ENCODE results near the gene BYSL.

Gene BYSL, protein sequence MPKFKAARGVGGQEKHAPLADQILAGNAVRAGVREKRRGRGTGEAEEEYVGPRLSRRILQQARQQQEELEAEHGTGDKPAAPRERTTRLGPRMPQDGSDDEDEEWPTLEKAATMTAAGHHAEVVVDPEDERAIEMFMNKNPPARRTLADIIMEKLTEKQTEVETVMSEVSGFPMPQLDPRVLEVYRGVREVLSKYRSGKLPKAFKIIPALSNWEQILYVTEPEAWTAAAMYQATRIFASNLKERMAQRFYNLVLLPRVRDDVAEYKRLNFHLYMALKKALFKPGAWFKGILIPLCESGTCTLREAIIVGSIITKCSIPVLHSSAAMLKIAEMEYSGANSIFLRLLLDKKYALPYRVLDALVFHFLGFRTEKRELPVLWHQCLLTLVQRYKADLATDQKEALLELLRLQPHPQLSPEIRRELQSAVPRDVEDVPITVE
- total RNA-seq, result 2.1 to 90.6 (median 9.6) reads per million in 3 experiments

DNA sequence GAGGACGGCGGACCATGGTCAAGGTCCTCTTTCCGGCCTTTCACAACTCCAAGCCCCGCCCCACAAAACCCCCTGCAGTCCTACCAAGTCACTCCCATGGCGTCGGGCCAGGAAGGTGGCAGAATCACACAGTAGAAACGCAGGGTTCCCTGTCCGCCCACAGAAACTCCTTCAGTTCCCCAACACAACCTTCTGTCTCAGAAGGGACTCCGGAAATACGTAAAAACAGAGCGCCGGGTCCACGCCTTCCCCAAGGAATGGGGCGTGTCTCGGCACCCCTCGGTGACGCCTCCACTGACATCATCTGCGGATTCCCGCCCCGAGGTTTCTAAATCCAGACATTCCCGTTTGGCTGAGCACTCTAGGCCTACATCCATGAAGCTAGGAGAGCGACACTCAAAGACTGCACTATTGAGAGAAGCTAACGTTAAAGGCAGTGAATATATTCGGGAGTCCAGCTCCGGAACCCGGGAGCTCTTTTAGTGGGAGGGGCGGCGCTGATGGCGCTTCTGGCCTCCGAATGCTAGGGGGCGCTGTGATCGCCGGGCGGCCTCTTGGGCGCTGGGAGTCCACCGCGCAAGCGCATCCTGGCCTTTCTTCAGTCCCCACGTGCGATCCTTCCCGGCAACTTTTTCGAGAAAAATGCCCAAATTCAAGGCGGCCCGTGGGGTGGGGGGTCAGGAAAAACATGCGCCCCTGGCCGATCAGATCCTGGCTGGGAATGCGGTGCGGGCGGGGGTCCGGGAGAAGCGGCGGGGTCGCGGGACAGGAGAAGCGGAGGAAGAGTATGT, at the start of gene BYSL, which contains the start of gene MED20:
Gene BYSL (plus strand): TSS at position 579 of the 791 bp plus-strand sequence. CDS start 64 bp downstream, at position 643.
Gene MED20 (minus strand): TSS at position 219 of the 791 bp plus-strand sequence. CDS start 121 bp downstream, at position 98.
- DNase-seq, result peak; percentile 94

DNA sequence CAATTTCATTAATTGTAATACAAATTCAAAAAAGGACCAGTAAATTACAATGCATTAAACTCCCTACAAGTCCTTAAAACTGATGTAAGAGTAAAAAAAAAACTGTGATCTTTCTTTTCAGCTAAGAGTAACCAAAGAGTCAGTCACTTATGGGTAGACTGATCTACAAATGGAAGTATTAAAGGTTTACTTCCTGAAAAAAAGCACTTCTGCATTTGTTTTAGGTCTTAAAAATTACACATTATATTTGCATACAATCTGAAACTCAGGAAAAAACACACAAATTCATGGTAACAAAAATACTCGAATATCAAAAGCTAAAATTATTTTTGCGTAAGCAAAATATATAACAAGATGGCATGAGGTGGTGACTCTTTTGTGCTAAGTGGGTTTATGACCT, 49.6 kb upstream of the BYSL start:
- DNase-seq, result no peak

DNA sequence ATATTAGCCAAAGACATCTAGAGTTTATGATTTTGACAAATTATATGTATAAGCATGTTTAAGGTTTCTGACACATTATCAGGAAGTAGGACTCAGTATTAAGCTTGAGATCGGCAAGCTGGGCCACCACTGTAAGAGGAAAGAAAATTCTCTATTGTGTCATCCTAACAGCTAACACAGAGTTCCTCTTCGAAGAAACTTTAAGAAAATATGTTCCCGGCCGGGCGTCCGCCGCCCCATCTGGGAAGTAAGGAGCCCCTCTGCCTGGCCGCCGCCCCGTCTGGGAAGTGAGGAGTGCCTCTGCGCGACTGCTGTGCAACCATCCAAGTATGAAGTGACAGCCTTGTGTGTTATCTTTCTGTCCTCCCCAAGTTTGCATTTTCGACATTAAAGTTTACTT, 49.2 kb upstream of the BYSL start:
- no peak for DNase-seq

DNA sequence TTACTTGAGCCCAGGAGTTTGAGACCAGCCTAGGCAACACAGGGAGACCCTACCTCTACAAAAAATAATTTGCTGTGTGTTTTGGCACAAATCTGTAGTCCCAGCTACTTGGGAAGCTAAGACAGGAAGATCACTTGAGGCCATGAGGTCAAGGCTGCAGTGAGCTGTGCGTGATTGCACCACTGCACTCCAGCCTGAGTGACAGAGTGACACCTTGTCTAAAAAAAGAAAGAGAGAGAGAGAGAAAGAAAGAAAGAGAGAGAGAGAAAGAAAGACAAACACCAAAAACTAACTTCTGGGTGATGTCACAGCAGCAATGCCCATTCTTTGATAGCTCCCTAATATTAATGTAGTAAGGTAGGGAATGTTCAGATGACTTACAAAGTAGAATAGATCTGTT, 46.6 kb upstream of the BYSL start:
- DNase-seq, result no peak

DNA sequence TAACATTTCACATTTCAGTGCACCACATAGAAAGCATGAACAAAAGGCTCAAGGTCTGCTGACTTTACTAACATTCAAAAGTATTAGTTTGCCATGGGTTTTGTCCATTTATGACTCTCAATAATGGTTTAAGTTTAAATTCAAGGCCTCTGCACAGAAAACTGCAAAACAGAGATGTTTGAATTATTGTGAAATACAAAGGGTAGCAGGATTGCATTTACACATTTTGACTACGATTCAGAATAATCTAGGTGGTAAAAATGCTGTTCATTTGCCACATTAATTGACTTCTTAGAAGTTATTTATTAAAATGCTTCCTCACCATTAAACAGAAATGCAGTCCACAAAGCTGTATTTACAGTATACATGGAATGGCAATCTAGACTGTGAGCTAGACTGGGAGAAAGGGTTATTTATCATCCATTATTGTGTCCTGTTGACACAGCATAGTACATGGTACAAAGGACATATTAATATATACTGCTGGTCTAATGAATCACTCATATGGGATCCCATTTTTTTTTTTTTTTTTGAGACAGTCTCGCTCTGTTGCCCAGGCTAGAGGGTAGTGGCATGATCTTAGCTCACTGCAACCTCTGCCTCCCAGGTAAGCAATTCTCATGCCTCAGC, 44.1 kb upstream of the BYSL start:
- DNase-seq, result no peak

DNA sequence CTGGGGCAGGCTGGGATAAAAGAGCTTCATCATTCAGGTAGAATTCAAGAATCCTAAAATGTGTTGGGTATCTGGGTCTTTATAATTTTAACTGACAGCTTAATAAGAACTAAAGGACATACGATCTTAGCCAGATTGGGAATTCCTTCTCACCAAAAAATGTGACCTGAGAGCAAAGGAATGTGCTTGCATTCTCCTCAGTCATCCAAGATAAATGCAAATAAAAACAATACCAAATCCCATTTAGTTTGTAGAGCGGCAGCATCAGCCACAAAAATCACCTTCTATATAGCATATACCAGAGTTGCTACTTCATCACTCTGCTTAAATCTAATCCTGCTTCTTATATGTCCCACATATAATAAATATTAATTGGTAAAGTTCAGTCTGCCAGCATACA, 43.1 kb upstream of the BYSL start:
- DNase-seq, result no peak

DNA sequence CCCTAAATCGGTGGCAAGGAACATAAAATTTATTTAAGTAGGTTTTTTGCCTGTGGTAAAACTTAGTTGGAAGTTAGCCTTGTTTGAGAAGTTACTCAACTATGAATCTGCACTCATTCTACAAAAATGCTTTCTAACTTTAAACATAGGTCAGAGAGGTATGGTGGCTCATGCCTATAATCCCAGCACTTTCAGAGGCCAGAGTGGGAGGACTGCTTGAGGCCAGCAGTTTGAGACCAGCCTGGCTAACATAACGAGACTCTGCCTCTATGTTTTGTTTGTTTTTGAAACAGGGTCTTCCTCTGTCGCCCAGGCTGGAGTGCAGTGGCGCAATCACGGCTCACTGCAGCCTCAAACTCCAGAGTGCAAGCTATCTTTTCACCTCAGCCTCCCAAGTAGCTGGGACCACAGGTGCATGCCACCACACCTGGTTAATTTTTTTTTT, 42.3 kb upstream of the BYSL start:
- no peak for DNase-seq

DNA sequence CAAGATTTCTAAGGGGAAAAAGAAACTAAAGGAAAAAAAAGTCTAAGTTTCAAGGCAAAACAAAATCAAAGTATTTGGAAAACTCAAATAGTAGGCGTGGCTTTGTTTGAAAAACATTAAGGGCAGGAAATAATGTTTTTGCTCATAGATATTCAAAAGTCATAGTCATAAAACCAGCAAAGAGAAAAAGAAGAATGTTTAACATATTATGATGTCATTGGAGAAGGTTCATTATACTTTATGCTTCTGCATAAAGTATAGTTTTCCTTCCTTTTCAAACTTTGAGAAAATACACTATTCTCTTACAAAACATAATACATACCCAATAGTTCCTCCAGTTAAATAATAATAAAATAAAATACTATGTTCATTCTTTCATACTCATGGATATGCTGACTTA, 39.8 kb upstream of the BYSL start:
- DNase-seq, result no peak

DNA sequence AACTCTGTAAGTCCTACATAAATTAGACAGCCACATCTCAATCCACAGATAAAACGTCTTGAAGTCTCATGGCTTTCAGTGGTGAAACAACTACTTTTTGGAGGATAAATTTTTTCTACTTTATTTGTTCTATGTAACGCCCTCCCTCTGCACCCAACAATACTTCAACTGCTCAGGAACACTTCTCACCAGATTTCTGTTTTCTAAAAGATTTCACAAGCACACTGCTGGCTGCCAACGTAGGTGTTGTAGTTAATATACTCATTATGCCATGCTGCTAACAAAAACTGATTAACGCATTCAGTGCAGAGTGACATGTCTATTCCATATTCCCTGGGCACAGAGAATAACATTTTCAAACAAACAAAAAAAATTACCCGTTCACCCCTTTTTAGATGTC, 36.3 kb upstream of the BYSL start:
- no peak for DNase-seq

DNA sequence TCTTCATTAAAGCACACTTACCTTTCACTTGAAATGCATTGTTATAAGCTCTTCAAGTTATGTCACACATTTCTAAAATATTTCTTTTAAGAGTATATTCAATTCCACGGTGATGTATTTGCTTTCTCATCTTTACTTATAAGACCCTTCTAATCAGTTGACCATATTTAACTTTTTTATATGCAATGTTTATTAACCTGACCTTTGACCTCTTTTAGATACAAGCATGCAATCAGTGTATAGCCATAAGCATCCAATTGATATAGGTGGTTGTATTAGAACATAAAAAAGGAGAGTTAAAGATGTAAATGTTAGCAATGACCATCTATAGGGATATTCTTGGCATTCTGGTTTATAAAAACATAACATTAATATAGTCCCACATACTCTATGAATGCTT, 35.4 kb upstream of the BYSL start:
- no peak for DNase-seq

DNA sequence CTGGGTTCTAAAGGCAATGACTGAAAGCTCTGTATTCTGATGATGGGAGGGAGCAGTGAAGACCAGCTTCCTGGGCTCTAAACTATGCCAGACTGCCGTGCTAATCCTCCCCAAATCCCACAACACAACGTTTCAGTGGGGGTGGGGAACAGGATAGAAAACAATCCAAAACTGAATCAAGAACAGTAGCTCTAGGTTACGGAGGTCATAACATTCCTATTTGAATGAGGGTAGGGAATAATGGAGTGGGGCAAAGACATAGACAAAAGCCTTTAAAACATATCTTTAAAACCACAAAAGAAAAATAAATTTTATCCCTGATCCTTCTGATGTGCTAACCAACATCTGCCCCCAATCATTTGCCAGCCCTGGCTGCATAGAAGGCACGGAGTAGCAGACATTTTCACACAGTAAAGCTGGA, 34.0 kb upstream of the BYSL start:
- DNase-seq, result no peak

DNA sequence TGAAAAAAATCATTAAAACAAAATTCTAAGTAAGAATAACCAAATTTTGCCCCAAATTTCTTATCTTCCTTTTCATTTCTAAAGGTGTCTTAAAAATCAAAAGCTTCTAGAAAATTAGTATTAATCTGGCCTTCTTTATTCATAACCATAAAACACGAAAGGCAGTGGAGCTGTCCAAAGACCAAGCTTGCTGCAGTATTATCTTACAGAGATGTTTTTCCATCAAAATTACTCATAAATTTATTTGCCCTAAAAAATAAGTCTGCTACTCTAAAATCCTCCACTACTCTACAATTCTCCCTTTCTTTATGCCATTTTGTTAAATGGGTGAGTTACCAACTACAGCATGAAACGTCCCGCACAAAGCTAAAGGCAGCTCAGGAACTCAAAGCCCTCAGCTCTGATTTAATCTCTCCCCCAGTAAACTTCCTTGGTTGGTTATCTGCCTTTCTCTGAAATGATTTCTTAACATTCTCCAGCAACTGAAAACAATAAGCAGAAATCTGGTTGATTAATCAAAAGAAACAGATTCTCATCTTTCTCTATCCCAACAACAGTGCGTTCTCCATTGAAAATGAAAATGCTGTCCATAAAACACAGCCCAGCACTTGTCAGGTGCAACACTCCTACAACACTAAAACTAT, 28.3 kb upstream of the BYSL start:
- no peak for DNase-seq

DNA sequence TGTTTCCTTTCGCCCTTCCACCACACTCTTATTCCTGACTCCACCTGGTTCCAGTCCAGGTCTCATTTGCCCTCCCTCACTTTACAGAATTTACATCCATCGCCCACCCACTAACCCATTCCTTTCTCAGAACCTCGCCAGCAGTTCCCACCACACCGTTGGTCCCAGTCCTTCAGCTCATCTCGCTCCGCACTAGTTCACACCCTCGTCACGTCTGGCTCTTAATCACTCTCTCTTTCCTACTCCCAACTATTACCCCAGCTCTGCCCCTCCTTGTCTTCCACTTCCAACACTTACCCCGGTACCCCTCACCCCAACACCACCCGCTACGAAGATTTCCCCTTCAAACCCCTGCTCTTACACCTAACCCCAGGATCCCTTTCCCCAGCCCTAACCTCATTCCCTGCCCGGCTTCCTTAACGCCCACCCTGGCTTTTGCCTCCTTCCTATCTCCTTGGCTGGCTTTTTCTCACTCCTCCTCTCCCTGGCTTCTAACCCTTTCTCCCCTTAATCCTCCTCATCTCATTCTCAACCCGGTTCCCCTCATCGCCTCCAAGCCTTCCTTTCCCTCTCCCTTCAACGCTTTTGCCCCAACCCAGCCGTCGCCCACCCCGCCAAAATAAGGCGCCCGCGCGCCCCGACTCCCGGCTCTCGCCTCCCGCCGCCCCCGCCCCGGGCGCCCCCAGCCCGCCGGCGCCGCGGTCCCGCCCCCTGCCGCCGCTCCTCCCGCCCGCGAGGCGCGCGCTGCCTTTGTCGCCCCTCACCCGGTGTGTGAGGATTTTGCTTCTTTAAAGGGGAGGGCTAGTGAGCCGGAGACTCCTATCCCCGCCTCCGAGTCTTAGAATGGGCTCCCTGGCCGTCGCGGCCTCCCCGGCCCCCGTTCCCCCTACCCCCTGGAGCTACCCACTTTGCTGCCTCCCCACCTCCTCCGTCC, 26.7 kb upstream of the BYSL start:
- no peak for DNase-seq

DNA sequence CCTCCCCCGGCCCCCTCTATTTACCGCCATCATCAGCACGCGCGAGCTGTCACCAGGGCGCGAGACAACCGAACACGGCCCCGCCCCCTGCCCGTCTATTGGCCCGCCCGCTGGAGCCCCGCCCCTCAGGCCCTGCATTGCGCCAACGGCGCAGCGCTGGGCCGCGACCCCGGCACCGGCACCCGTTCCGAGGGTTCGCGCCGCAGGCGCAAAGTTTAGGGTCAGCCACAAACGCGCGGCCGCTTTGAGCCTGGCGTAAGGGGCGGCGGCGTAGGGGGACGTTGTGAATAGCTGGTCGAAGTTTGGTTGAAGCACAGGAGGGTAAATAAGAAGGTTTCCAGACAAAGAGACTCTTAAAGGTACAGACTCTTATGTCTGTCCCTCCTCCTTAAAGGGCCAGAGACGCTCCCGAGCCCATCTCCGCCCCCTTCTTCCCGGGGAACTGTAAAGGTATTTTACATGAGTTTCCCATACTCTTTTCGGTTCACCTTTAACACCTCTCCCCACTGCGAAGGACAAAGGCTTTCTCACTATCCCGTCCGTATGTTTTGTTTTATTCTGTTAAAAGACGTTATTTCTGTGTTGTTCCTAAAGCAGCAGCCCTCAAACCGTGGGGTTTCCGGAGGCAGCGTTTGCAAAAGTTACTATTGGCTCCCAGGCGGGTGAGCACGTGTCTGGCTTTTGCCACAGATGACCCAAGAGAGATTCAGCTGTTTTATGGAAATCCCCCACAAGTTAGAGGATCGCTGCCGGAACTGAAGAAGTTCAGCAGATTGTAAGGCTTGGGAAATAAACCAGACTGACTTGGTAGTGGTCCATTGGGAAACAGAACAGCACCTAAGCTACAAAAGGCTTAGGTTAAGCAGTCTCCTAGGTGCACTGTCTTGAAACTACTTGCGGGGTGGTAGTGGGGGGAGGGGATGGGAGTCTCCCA, 25.7 kb upstream of the BYSL start, which contains the start of gene USP49:
Gene USP49 (minus strand): TSS at position 76 of the 934 bp plus-strand sequence. CDS start 88,392 bp downstream, outside the sequence.
- peak; percentile 84 for DNase-seq

DNA sequence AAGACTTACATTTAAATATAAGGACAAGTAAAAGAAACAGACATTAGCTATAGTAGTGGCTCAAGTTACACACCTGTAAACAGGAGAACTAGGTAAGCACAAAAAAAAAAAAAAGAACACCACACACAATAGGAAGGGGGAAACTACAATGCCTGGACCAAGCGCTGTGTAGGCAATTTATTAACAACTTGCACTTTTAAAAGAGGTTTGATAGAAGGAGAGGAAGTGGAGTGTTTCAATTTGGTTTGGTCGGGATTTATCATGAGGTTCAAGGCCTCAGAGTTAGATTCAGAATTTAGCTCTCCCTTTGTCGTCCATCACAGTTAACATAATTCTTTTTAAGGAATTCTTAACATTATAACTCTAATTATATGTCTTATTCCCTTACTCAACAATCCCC, 25.0 kb upstream of the BYSL start:
- DNase-seq, result no peak

DNA sequence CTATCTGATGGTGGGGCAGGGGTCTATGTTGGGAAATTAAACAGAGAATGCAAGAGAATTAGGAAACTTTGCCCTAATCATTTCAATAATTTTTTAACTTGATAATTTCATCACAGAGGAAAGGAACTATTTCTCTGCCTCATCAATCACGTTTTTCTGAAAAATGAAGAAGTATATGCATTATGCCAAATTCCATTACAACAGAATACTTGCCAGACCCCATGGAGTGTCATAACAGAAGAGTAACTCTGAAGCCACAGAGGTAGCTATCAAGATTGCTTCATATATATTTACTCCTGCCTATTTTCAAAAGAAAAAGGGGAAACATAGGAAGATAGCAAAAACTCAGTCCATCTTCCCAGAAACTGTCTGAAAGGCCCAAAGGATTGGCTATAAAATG, 20.4 kb upstream of the BYSL start:
- DNase-seq, result no peak

DNA sequence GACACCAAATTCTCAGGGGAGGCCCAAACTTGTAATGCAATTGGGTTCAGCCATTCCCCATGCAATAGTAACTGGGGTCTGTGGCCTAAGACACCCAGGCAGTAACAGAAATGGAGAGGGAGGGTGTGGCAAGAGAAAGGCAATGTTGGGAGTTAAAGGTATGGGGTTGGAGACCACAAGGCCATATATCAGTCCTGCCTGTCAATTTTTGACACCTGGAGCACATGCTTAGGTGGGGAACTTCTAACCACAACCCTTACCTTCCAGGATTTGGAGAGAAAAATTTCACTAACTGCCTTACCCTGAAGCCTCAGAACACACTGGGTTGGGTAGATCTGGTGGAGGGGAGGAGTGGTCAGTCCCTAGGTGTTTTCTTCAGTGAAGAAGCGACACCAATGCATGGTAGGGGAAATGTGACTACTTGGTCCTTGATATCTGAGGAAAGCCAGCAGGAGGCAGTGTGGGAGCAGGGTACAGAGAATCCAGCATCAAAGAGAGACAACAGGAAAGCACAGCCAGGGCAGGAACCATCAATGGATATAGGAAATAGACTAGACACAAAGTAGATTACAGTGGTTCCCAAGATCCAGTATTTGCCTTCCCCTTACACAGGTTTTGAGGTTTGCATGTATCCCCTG, 19.3 kb upstream of the BYSL start:
- peak; percentile 52 for DNase-seq

DNA sequence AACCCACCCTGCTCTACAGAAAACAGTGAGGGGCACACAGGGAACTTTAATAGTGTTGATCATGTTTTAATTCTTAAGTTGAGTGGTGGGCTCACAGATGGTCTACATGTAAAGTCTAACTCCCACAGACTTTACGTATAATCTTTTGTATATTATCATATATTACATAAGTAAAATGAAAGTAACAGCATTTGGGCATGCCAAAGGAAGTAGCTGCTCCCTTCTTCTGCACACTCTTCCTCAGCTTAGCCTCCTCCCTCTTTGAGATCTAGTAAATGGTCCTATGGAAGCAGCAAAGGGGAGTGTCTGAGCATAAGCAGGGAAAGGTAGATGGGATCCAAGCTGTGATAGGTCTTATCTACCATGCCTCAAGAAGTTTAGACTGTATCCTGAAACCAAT, 11.6 kb upstream of the BYSL start:
- DNase-seq, result no peak

DNA sequence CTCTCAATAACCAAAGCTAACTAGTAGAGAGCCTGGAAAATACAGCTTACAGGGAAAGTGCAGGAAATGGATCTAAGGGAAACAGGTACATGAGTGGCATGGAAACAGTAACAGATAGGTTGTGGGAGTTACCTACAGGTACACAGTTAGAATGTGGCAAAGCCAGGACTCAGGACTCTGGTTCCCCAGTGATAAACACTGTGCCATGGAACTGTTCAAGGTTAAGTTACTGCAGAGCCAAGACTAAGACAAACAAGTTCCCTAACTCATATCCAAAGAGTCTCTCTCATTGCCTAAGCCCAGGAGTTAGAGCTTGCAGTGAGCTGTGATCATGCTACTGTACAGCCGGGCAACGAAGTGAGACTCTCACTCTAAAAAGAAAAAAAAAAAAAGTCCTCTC, 7.0 kb upstream of the BYSL start:
- no peak for DNase-seq
